ENCODE measurements around the gene VRK2.
"Not testable (repeated sequence)": the region's sequence is repeated elsewhere in the genome, so short reads cannot be mapped to it uniquely, and the experiment has no call there.

DNA sequence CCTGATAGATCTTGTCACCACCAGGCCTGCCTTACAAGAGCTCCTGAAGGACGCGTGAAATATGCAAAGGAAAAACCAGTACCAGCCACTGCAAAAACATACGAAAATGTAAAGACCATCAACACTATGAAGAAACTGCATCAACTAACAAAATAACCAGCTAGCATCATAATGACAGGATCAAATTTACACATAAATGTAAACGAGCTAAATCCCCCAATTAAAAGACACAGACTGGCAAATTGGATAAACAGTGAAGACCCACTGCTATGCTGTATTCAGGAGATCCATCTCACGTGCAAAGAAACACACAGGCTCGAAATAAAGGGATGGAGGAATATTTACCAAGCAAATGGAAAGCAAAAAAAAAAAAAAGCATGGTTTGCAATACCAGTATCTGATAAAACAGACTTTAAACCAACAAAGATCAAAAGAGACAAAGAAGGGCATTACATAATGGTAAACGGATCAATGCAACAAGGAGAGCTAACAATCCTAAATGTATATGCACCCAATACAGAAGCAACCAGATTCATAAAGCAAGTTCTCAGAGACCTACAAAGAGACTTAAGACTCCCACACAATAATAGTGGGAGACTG lies 123.8 kb downstream of the VRK2 start:
- TF ChIP-seq CTCF, POLR2A (IDR thresholded peaks at IDR 0.05): not testable (repeated sequence)
